IMR-90 (cell line): ENCODE results near the gene MAPKAPK2. TPM values are rescaled to one million over a fixed set of nuclear protein-coding genes. Genes with fewer than 3 reads are reported as not detected.

Source experiments
- ATAC-seq: fragments of 200-7000 bp; cut with Tn5 transposase; 2 replicates; pipeline ENCODE4 v1.9.1; 2020; ENCODE audit warnings: low read depth, mild to moderate bottlenecking, moderate library complexity
- BruUV-seq: library from RNA; stranded (reverse); fragments of 400-500 nt; replicated peaks from 2 replicates; lab custom pipeline; 2021; lab: Mats Ljungman, UMichigan
- CTCF ChIA-PET: fragments of 300-600 bp; formaldehyde crosslinking; extraction: SDS; loops from one replicate; lab custom pipeline; 2021; ENCODE audit warnings: antibody characterized with exemption; lab: Yijun Ruan, JAX
- POLR2A ChIA-PET: fragments of 300-600 bp; sonication (Branson Sonifier 250); formaldehyde crosslinking; loops from one replicate; lab custom pipeline; 2022; ENCODE audit warnings: antibody characterized with exemption; ENCODE audit not compliant: unreplicated experiment; lab: Charles Lee
- DNase-seq: peaks from one replicate; pipeline ENCODE4 v3.0.0; 2013
- H2AFZ ChIP-seq: replicated peaks from 2 replicates; pipeline ENCODE3; 2013; ENCODE audit warnings: low read length, mild to moderate bottlenecking; ENCODE audit not compliant: poor library complexity
- H2AK5ac ChIP-seq: 2 replicates; pipeline ENCODE4 v1.6.1; 2013; ENCODE audit warnings: low read depth, low read length, inconsistent platforms
- H2AK9ac ChIP-seq: replicated peaks from 2 replicates; pipeline ENCODE3; 2013; ENCODE audit warnings: mild to moderate bottlenecking, low read depth, low read length, moderate library complexity; ENCODE audit not compliant: poor library complexity
- H2BK120ac ChIP-seq: 2 replicates; pipeline ENCODE4 v1.6.1; 2013; ENCODE audit warnings: low read depth, low read length, inconsistent platforms
- H2BK15ac ChIP-seq: 3 replicates; pipeline ENCODE4 v1.6.1; 2013; ENCODE audit warnings: low read depth, low read length, inconsistent platforms
- H2BK20ac ChIP-seq: 2 replicates; pipeline ENCODE4 v1.6.1; 2013; ENCODE audit warnings: low read depth, mild to moderate bottlenecking, inconsistent platforms, low read length, moderate library complexity
- H2BK5ac ChIP-seq: 2 replicates; pipeline ENCODE4 v1.6.1; 2013; ENCODE audit warnings: mild to moderate bottlenecking, low read depth, low read length, inconsistent platforms; ENCODE audit not compliant: poor library complexity, severe bottlenecking
- H3K14ac ChIP-seq: replicated peaks from 2 replicates; pipeline ENCODE4 v1.6.1; 2013; ENCODE audit warnings: low read depth, low read length, inconsistent platforms
- H3K18ac ChIP-seq: 2 replicates; pipeline ENCODE4 v1.6.1; 2013; ENCODE audit warnings: low read depth, low read length, control low read depth
- H3K23ac ChIP-seq: 2 replicates; pipeline ENCODE4 v1.6.1; 2013; ENCODE audit warnings: low read depth, low read length, inconsistent platforms
- H3K27ac ChIP-seq: 2 replicates; pipeline ENCODE4 v1.5.1; 2013; ENCODE audit warnings: mild to moderate bottlenecking, control low read depth, low read length; ENCODE audit not compliant: insufficient read depth
- H3K27me3 ChIP-seq: 2 replicates; pipeline ENCODE4 v1.6.1; 2013; ENCODE audit warnings: low read length; ENCODE audit not compliant: control insufficient read depth, insufficient read depth
- H3K36me3 ChIP-seq: 2 replicates; pipeline ENCODE4 v1.6.1; 2013; ENCODE audit warnings: low read length, mixed read lengths; ENCODE audit not compliant: control insufficient read depth, insufficient read depth
- H3K4ac ChIP-seq: 2 replicates; pipeline ENCODE4 v1.6.1; 2013; ENCODE audit warnings: low read depth, low read length, inconsistent platforms
- H3K4me1 ChIP-seq: 2 replicates; pipeline ENCODE4 v1.6.1; 2013; ENCODE audit warnings: low read length, mixed read lengths; ENCODE audit not compliant: control insufficient read depth, insufficient read depth
- H3K4me2 ChIP-seq: 2 replicates; pipeline ENCODE4 v1.6.1; 2013; ENCODE audit warnings: low read depth, mild to moderate bottlenecking, control low read depth, low read length, moderate library complexity
- H3K4me3 ChIP-seq: 2 replicates; pipeline ENCODE4 v1.5.1; 2013; ENCODE audit warnings: low read depth, mild to moderate bottlenecking, control low read depth, low read length, moderate library complexity; ENCODE audit not compliant: insufficient read depth
- H3K56ac ChIP-seq: 2 replicates; pipeline ENCODE4 v1.6.1; 2013; ENCODE audit warnings: low read length, inconsistent platforms; ENCODE audit not compliant: insufficient read depth; ENCODE audit errors: extremely low read depth
- H3K79me1 ChIP-seq, 2 experiments: 2 replicates each; pipeline ENCODE4 v1.6.1; 2013; ENCODE audit warnings: low read length in 2 of 2, inconsistent platforms in 1 of 2, low read depth in 1 of 2
- H3K9ac ChIP-seq: 2 replicates; pipeline ENCODE4 v1.6.1; 2013; ENCODE audit warnings: low read depth, low read length, control low read depth
- H3K9me1 ChIP-seq: 2 replicates; pipeline ENCODE4 v1.6.1; 2013; ENCODE audit warnings: low read length, inconsistent platforms; ENCODE audit not compliant: insufficient read depth
- H3K9me3 ChIP-seq: 2 replicates; pipeline ENCODE4 v1.6.1; 2013; ENCODE audit warnings: low read length; ENCODE audit not compliant: control insufficient read depth, insufficient read depth
- H4K20me1 ChIP-seq: 2 replicates; pipeline ENCODE4 v1.6.1; 2013; ENCODE audit warnings: low read length, inconsistent platforms; ENCODE audit not compliant: insufficient read depth
- H4K5ac ChIP-seq: 2 replicates; pipeline ENCODE4 v1.6.1; 2013; ENCODE audit warnings: mild to moderate bottlenecking, low read depth, low read length, control low read depth
- H4K8ac ChIP-seq, 2 experiments: 2 replicates each; pipeline ENCODE4 v1.6.1; 2013; ENCODE audit warnings: low read depth in 2 of 2, low read length in 2 of 2, control low read depth in 1 of 2, inconsistent platforms in 1 of 2
- H4K91ac ChIP-seq: 2 replicates; pipeline ENCODE4 v1.6.1; 2013; ENCODE audit warnings: low read depth, low read length, inconsistent platforms; ENCODE audit not compliant: insufficient read depth
- CHD1 ChIP-seq: IDR thresholded peaks from 2 replicates; pipeline ENCODE4 v1.6.1; 2012; ENCODE audit warnings: low read depth, low read length, improper control_type of control experiment
- FOS ChIP-seq: fragments of 150-350 bp; IDR thresholded peaks from 2 replicates; pipeline ENCODE4 v1.6.1; 2016; ENCODE audit warnings: low read depth, low read length
- MXI1 ChIP-seq: IDR thresholded peaks from 2 replicates; pipeline ENCODE4 v1.6.1; 2012; ENCODE audit warnings: low read depth, mild to moderate bottlenecking, low read length, moderate library complexity, borderline replicate concordance
- NFE2L2 ChIP-seq: fragments of 150-350 bp; IDR thresholded peaks from 2 replicates; pipeline ENCODE4 v1.6.1; 2016; ENCODE audit warnings: low read depth, mild to moderate bottlenecking, low read length
- POLR2A ChIP-seq: IDR thresholded peaks from 2 replicates; pipeline ENCODE4 v1.6.1; 2012; ENCODE audit warnings: mild to moderate bottlenecking, low read depth, low read length
- RCOR1 ChIP-seq: IDR thresholded peaks from 2 replicates; pipeline ENCODE4 v1.6.1; 2012; ENCODE audit warnings: mild to moderate bottlenecking, low read length, improper control_type of control experiment; ENCODE audit not compliant: insufficient replicate concordance
- RFX5 ChIP-seq: IDR thresholded peaks from 2 replicates; pipeline ENCODE4 v1.8.0; 2012; ENCODE audit warnings: low read depth, mild to moderate bottlenecking, low read length, moderate library complexity
- SMC3 ChIP-seq: fragments of 150-350 bp; IDR thresholded peaks from 2 replicates; pipeline ENCODE4 v1.6.1; 2016; ENCODE audit warnings: low read depth, mild to moderate bottlenecking, antibody characterized with exemption, low read length, moderate library complexity
- USF2 ChIP-seq: fragments of 150-350 bp; IDR thresholded peaks from 2 replicates; pipeline ENCODE4 v1.6.1; 2017; ENCODE audit warnings: mild to moderate bottlenecking, antibody characterized with exemption, low read length, low read depth
- WGBS, 2 experiments: methylation state at CpG; one replicate each; pipeline versions ENCODE4 v1.1.5 to v1.1.7; 2013; ENCODE audit warnings: missing lambda C conversion rate in 2 of 2; ENCODE audit not compliant: insufficient read length in 1 of 2; ENCODE audit errors: extremely low coverage in 2 of 2; 5-methylcytosine and 5-hydroxymethylcytosine counted together
- dilution Hi-C: fragments of 300-500 bp; cut with HindIII; formaldehyde crosslinking; loops from one replicate; pipeline ENCODE4 v1.14.3; 2018; ENCODE audit warnings: low sequenced_read_pairs; ENCODE audit not compliant: unreplicated experiment
- in situ Hi-C: fragments of 300-500 bp; cut with MboI; formaldehyde crosslinking; loops from 3 replicates; pipeline ENCODE4 v1.14.3; 2019; ENCODE audit warnings: low sequenced_read_pairs, inconsistent platforms, mixed read lengths
- intact Hi-C: fragments of 100-400 bp; cut with micrococcal nuclease; formaldehyde crosslinking; loops from 2 replicates; pipeline ENCODE4 v1.10.0; 2022
- polyA plus RNA-seq, 3 experiments: library from polyadenylated mRNA; depleted of rRNA; stranded (reverse); fragments of >200 nt; gene quantifications; 2 replicates each; pipeline ENCODE4 v1.2.3, GENCODE V29; 2012; ENCODE audit warnings: low replicate concordance in 1 of 3
- total RNA-seq: library from RNA; depleted of rRNA; stranded (reverse); fragments of >200 nt; gene quantifications from 2 replicates; pipeline ENCODE4 v1.2.3, GENCODE V29; 2012
- TF ChIP-seq, protein P1 (sequence below): conservative IDR thresholded peaks from 2 replicates; pipeline ENCODE4 v1.5.1; 2012; ENCODE audit warnings: mild to moderate bottlenecking, low read depth, low read length, improper control_type of control experiment

MAPKAPK2 gene
- total and polyA plus RNA-seq, 2 of the 4 experiments (the other 2 are of a cell fraction), result 56.5 to 66.4 TPM

- TF ChIP-seq USF2, result no peak
These were observed 52.4 kb downstream of the MAPKAPK2 start (continued) for GRCh38 chr1:206736878-206737728.

DNA sequence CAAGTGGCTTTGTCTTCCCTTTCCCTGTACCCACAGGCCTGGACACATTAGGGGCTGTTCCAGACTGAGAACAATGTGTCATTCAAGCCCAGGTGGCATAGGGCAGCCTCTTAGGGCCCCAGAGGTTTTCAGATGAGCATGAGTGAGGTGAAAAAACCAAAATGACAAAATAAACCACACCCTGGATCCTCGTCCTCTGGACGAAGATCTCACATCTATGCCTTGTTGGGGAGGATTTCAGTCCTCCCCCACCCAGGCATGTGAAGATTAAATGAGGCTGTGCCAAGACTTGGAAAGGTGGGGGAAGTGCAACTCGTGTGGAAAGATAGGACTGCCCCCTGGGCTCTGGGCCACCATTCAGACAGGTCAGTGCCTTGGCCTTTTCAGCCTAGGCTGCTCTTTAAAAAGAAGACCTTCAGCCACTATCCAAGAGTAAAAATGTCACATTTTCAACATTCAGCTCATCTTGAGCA is 53.1 kb downstream of the MAPKAPK2 start:
- H3K4me1 ChIP-seq, result peaks cover 13% of the 10 kb centered on the region
- H3K4me2 ChIP-seq, result no peak overlapping the region
- H4K5ac ChIP-seq, result no peak overlapping the region
- H3K9me3 ChIP-seq, result no peaks in the 10 kb centered on the region
- H3K18ac ChIP-seq, result no peak overlapping the region
- no peak overlapping the region for H2BK20ac ChIP-seq
- dilution Hi-C loops (no loop called here), intact Hi-C loops (loop anchor here (5.0 to 10.0 kb wide), 2 partner anchors 247 to 765 kb away; no protein-coding TSS in a partner anchor), in situ Hi-C loops (loop anchor here (5.0 kb wide), 2 partner anchors 70 to 175 kb away; no protein-coding TSS in a partner anchor)
- H3K36me3 ChIP-seq, result peaks cover 22% of the 10 kb centered on the region
- peaks cover 0 to 42% of the 10 kb centered on the region in 2 experiments; a peak in 2 of 4 replicates for H3K79me1 ChIP-seq
- H3K4ac ChIP-seq, result no peak overlapping the region
- DNase-seq, result no peak
- no peak overlapping the region for H2AFZ ChIP-seq
- H3K9ac ChIP-seq, result no peak overlapping the region
- no peak overlapping the region for H2BK120ac ChIP-seq
- no peak overlapping the region for H3K56ac ChIP-seq
- peaks cover 15% of the 10 kb centered on the region; the same call in 1 of the 2 replicates for H4K20me1 ChIP-seq
- no peak overlapping the region for H2AK9ac ChIP-seq
- no peak overlapping the region for H4K91ac ChIP-seq
- no peak overlapping the region for H2BK15ac ChIP-seq
- ATAC-seq, result no peak
- H3K14ac ChIP-seq, result no peak overlapping the region
- H3K27me3 ChIP-seq, result no peaks in the 10 kb centered on the region
- H2AK5ac ChIP-seq, result no peak overlapping the region
- no peak overlapping the region for H2BK5ac ChIP-seq
- H3K23ac ChIP-seq, result no peak overlapping the region
- ChIA-PET POLR2A (no interaction called here), CTCF (no interaction called here)
- no TSS peak for BruUV-seq
- H3K4me3 ChIP-seq, result no peak overlapping the region
- WGBS, 2 experiments, result no CpG with 5 or more reads among the region's 3 CpGs
- peaks cover 21% of the 10 kb centered on the region for H3K9me1 ChIP-seq
- no peak overlapping the region for H4K8ac ChIP-seq
- no peak overlapping the region for H3K27ac ChIP-seq
- no peak for TF ChIP-seq POLR2A
- TF ChIP-seq NFE2L2, result no peak
- TF ChIP-seq CHD1, result no peak
- TF ChIP-seq RCOR1, result no peak
- TF ChIP-seq USF2, result no peak
- no peak for TF ChIP-seq SMC3
- no peak for TF ChIP-seq RFX5
- no peak for TF ChIP-seq FOS
- TF ChIP-seq, protein P1, sequence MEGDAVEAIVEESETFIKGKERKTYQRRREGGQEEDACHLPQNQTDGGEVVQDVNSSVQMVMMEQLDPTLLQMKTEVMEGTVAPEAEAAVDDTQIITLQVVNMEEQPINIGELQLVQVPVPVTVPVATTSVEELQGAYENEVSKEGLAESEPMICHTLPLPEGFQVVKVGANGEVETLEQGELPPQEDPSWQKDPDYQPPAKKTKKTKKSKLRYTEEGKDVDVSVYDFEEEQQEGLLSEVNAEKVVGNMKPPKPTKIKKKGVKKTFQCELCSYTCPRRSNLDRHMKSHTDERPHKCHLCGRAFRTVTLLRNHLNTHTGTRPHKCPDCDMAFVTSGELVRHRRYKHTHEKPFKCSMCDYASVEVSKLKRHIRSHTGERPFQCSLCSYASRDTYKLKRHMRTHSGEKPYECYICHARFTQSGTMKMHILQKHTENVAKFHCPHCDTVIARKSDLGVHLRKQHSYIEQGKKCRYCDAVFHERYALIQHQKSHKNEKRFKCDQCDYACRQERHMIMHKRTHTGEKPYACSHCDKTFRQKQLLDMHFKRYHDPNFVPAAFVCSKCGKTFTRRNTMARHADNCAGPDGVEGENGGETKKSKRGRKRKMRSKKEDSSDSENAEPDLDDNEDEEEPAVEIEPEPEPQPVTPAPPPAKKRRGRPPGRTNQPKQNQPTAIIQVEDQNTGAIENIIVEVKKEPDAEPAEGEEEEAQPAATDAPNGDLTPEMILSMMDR, result no peak
- no peak for TF ChIP-seq MXI1
